ENCODE data around the gene ABLIM1. TPM values are rescaled to one million over a fixed set of nuclear protein-coding genes. Genes with fewer than 3 reads are reported as not detected.

The ABLIM1 gene
- total and polyA plus RNA-seq, 2 of the 4 experiments (the other 2 are of a cell fraction), result 7.7 to 9.9 TPM

GRCh38 chr10:114629083-114629823 lies 28.8 kb downstream of the ABLIM1 start (continued):
- TF ChIP-seq ELK1 (IDR thresholded peaks at IDR 0.05; ENCODE audit: borderline replicate concordance, low read depth, low read length), result no peak
- no peak for TF ChIP-seq MAFK (IDR thresholded peaks at IDR 0.05; ENCODE audit: low read depth, low read length)
- TF ChIP-seq USF2 (IDR thresholded peaks at IDR 0.05; ENCODE audit: low read depth, low read length), result no peak
- no peak for TF ChIP-seq POLR2A (IDR thresholded peaks at IDR 0.05; ENCODE audit: low read depth, low read length)
- TF ChIP-seq MAZ (IDR thresholded peaks at IDR 0.05; ENCODE audit: borderline replicate concordance, low read depth, low read length), result no peak

All from IMR-90 (cell line).